HepG2 (cell line): ENCODE data around the gene AGFG1. TPM values are rescaled to one million over a fixed set of nuclear protein-coding genes. Genes with fewer than 3 reads are reported as not detected.

Experiments used
- ATAC-seq: fragments of 200-7000 bp; cut with Tn5 transposase; 3 replicates; pipeline ENCODE4 v1.9.1; 2020; ENCODE audit warnings: mild to moderate bottlenecking, moderate library complexity
- BruUV-seq: library from RNA; stranded (reverse); fragments of 400-500 nt; replicated peaks from 2 replicates; lab custom pipeline; 2021; lab: Mats Ljungman, UMichigan
- CTCF ChIA-PET: fragments of 300-600 bp; formaldehyde crosslinking; extraction: SDS; loops from one replicate; lab custom pipeline; 2021; ENCODE audit warnings: low total read pairs, inconsistent platforms, low intra/inter-chr PET ratio; lab: Yijun Ruan, JAX
- POLR2A ChIA-PET: fragments of 350-600 bp; sonication (Branson Sonifier 250); formaldehyde crosslinking; loops from one replicate; lab custom pipeline; 2020; ENCODE audit warnings: antibody characterized with exemption, inconsistent platforms; lab: Yijun Ruan, JAX
- DNase-seq: peaks from one replicate; pipeline ENCODE4 v3.0.0-alpha.2; 2015; ENCODE audit warnings: low spot score
- FAIRE-seq: peaks from 3 replicates; lab custom pipeline; 2011; peaks lifted over from hg19 to GRCh38; lab: Jason Lieb, UNC
- H2AFZ ChIP-seq: one replicate; pipeline ENCODE4 v1.6.1; 2011; ENCODE audit warnings: low read length, inconsistent platforms
- H3K27ac ChIP-seq: fragments of 300-600 bp; 3 replicates; pipeline ENCODE4 v1.8.0; 2011; ENCODE audit warnings: mixed run types, mild to moderate bottlenecking, mixed read lengths, low read length, inconsistent platforms; ENCODE audit not compliant: insufficient read depth; ENCODE audit errors: extremely low read length
- H3K27me3 ChIP-seq, 2 experiments: fragments of 200-600 bp in 1 of 2; 2 replicates in 1 of 2; 3 replicates in 1 of 2; pipeline versions ENCODE4 v1.6.0 to v1.8.0; 2011; ENCODE audit warnings: low read length in 2 of 2, mild to moderate bottlenecking in 2 of 2, moderate library complexity in 2 of 2, inconsistent platforms in 1 of 2; ENCODE audit not compliant: insufficient read depth in 2 of 2, control insufficient read depth in 1 of 2
- H3K36me3 ChIP-seq, 2 experiments: fragments of 200-600 bp in 1 of 2; replicated peaks in 1 of 2; 2 replicates in 1 of 2; 3 replicates in 1 of 2; pipeline versions ENCODE4 v1.5.1 to v1.8.0; 2011; ENCODE audit warnings: low read length in 2 of 2, inconsistent platforms in 1 of 2; ENCODE audit not compliant: insufficient read depth in 2 of 2, control insufficient read depth in 1 of 2
- H3K4me1 ChIP-seq: 2 replicates; pipeline ENCODE4 v1.5.1; 2012; ENCODE audit warnings: low read length, inconsistent platforms; ENCODE audit not compliant: insufficient read depth
- H3K4me2 ChIP-seq: 2 replicates; pipeline ENCODE4 v1.6.0; 2011; ENCODE audit warnings: low read depth, low read length, inconsistent platforms
- H3K4me3 ChIP-seq, 3 experiments: fragments of 200-600 bp in 1 of 3; sonication (generic), shearing (Covaris generic) in 1 of 3; replicated peaks in 1 of 3; 2 replicates each; pipeline ENCODE4 v1.5.1; 2011 to 2016; ENCODE audit warnings: low read length in 3 of 3, inconsistent platforms in 2 of 3, low read depth in 2 of 3, mild to moderate bottlenecking in 2 of 3, control low read depth in 1 of 3, mixed read lengths in 1 of 3; ENCODE audit not compliant: insufficient read depth in 1 of 3
- H3K79me2 ChIP-seq: one replicate; pipeline ENCODE4 v1.6.1; 2011; ENCODE audit warnings: low read length, inconsistent platforms; ENCODE audit not compliant: insufficient read depth
- H3K9ac ChIP-seq: 2 replicates; pipeline ENCODE4 v1.6.0; 2011; ENCODE audit warnings: mild to moderate bottlenecking, low read depth, low read length, inconsistent platforms; ENCODE audit not compliant: insufficient read depth
- H3K9me3 ChIP-seq: 2 replicates; pipeline ENCODE4 v1.5.1; 2012; ENCODE audit warnings: mild to moderate bottlenecking, low read length
- H4K20me1 ChIP-seq: 2 replicates; pipeline ENCODE4 v1.6.0; 2011; ENCODE audit warnings: inconsistent platforms, mild to moderate bottlenecking, low read length, moderate library complexity; ENCODE audit not compliant: insufficient read depth
- CHD4 ChIP-seq: fragments of 200-600 bp; sonication (generic); IDR thresholded peaks from 2 replicates; pipeline ENCODE4 v1.7.0; 2017; ENCODE audit warnings: mild to moderate bottlenecking, low read length, borderline replicate concordance
- FOXA3 ChIP-seq: IDR thresholded peaks from 2 replicates; pipeline ENCODE4 v1.6.1; 2016; ENCODE audit warnings: missing genetic modification reagents, missing compliant biosample characterization
- LCORL ChIP-seq, 2 experiments: fragments of 450-650 bp in 1 of 2; sonication (generic) in 1 of 2; formaldehyde crosslinking in 1 of 2; IDR thresholded peaks; 2 replicates each; pipeline versions ENCODE4 v1.5.0 to v1.6.1; 2017 to 2020; ENCODE audit warnings: antibody characterized with exemption in 1 of 2, missing genetic modification reagents in 1 of 2
- SOX13 ChIP-seq, 3 experiments: fragments of 450-650 bp in 1 of 3; sonication (generic) in 1 of 3; formaldehyde crosslinking in 1 of 3; IDR thresholded peaks in 2 of 3; conservative IDR thresholded peaks in 1 of 3; 2 replicates each; pipeline versions ENCODE4 v1.5.0 to v1.6.1; 2016 to 2020; ENCODE audit warnings: antibody characterized with exemption in 1 of 3, mild to moderate bottlenecking in 1 of 3, missing compliant biosample characterization in 1 of 3, missing genetic modification reagents in 1 of 3, moderate library complexity in 1 of 3
- WGBS: methylation state at CpG from one replicate; pipeline ENCODE4 v1.1.6; 2017; ENCODE audit warnings: low lambda C conversion rate; 5-methylcytosine and 5-hydroxymethylcytosine counted together
- in situ Hi-C: cut with HindIII; loops from 2 replicates; pipeline ENCODE4 v1.10.0; 2017; ENCODE audit warnings: low pct_unique_long_range_greater_than_20kb; ENCODE audit not compliant: extremely low pct_ligation_motif_present
- intact Hi-C: fragments of 100-400 bp; cut with micrococcal nuclease; formaldehyde crosslinking; loops from one replicate; pipeline ENCODE4 v1.10.0; 2022; ENCODE audit not compliant: unreplicated experiment
- polyA plus RNA-seq, 8 experiments: library from polyadenylated mRNA; depleted of rRNA in 3 of 8; stranded (reverse) in 7 of 8; unstranded in 1 of 8; fragments of >200 nt; fragmentation: Illumina TruSeq in 4 of 8; extraction: Trizol in 4 of 8; gene quantifications; 2 replicates each; pipeline versions ENCODE4 v1.2.1 to v1.2.3, GENCODE V29; 2011 to 2016; ENCODE audit warnings: low read depth in 4 of 8, missing spikeins in 1 of 8, mixed read lengths in 1 of 8; ENCODE audit not compliant: insufficient read depth in 1 of 8
- total RNA-seq, 5 experiments: library from RNA; depleted of rRNA; stranded (reverse); fragments of >200 nt; fragmentation: Illumina TruSeq; extraction: Trizol; gene quantifications; 2 replicates each; pipeline ENCODE4 v1.2.3, GENCODE V29; 2016; ENCODE audit warnings: low read depth in 1 of 5
- TF ChIP-seq, protein P1 (sequence below): IDR thresholded peaks from 2 replicates; pipeline ENCODE4 v1.6.1; 2012; ENCODE audit warnings: low read length, improper control_type of control experiment

AGFG1 gene
- total and polyA plus RNA-seq, 2 of the 13 experiments (the other 11 are each of a cell fraction or from before 2014, with no cell fraction given) = 145 to 168 TPM

DNA sequence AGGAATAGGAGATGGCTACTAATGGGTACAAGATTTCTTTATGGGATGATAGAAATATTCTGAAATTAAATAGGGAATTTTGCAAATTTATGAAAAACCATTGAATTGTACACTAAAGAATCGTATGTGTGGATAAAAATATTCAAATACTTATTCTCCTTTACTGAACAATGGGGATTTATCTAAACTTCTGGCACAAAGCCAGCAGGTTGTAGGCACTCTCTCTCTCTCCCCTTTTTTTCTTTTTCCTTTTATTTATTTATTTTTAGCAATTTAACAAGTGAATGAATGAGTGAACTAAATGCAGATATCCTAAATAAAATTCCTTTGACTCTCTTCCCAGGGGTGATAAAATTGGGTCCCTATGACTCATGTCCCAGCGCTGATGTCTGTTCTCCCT is 104.9 kb downstream of the AGFG1 start:
- no peak overlapping the region for H3K4me2 ChIP-seq
- WGBS = 46% methylated on average over 2 of the region's 2 CpGs
- ATAC-seq = no peak
- POLR2A ChIA-PET = no interaction called here
- 0 out of 2 replicates have a peak, but pooled peaks have one; percentile 49 for TF ChIP-seq LCORL (IDR thresholded peaks at IDR 0.05)
- TF ChIP-seq LCORL (CRISPR knock-in tag; IDR thresholded peaks at IDR 0.05) = no peak
- no peak for TF ChIP-seq CHD4
- FAIRE-seq = no peak
- CTCF ChIA-PET = no interaction called here
- no peaks in the 10 kb centered on the region for H3K27me3 ChIP-seq
- H3K9me3 ChIP-seq = peaks cover under 1% of the 10 kb centered on the region; the same call in 1 of the 2 replicates
- no peaks in the 10 kb centered on the region for H3K79me2 ChIP-seq
- in situ Hi-C loops = no loop called here
- intact Hi-C loops = no loop called here
- H3K4me1 ChIP-seq = peaks cover 16% of the 10 kb centered on the region
- DNase-seq = no peak
- no peak overlapping the region for H3K4me3 ChIP-seq
- no peaks in the 10 kb centered on the region for H3K36me3 ChIP-seq
- no peaks in the 10 kb centered on the region for H4K20me1 ChIP-seq
- no TSS peak for BruUV-seq
- H3K27ac ChIP-seq = no peak overlapping the region
- H3K9ac ChIP-seq = no peak overlapping the region
- no peak overlapping the region for H2AFZ ChIP-seq

DNA sequence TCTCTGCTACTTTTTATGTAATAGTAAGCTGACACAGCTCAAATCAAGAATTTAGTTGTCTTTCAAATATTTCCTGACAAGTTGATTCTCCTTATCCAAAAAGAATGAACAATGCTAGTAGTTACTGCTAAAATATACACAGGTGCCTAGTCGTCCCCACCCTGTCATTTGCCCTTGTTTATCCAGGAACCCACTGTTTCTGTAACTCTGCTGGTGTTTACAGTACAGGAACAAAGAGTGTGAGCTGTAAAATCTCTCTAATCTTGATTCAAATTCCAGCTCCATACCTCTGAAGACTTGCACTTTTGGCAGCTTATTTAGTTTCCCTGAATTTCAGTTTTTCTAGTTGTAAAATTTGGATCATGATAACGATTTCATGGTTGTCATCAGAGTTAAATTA is 105.6 kb downstream of the AGFG1 start:
- WGBS = under 1% methylated on average over 2 of the region's 2 CpGs

More for the DNA sequence above, 105.6 kb downstream of the AGFG1 start:
- peaks cover 16% of the 10 kb centered on the region for H3K4me1 ChIP-seq
- H3K4me3 ChIP-seq = no peak overlapping the region
- H3K79me2 ChIP-seq = no peaks in the 10 kb centered on the region
- no peak overlapping the region for H3K9ac ChIP-seq
- TF ChIP-seq SOX13 (IDR thresholded peaks at IDR 0.05) = no peak
- TF ChIP-seq SOX13 (CRISPR knock-in tag; conservative IDR thresholded peaks at IDR 0.05 in 1 of 2, IDR thresholded peaks at IDR 0.05 in 1 of 2) = 0 out of 4 replicates have a peak, but pooled peaks of 1 of the 2 experiments have one; percentile 34
- TF ChIP-seq FOXA3 (CRISPR knock-in tag) = 0 out of 2 replicates have a peak, but pooled peaks have one; percentile 44
- TF ChIP-seq, protein P1, sequence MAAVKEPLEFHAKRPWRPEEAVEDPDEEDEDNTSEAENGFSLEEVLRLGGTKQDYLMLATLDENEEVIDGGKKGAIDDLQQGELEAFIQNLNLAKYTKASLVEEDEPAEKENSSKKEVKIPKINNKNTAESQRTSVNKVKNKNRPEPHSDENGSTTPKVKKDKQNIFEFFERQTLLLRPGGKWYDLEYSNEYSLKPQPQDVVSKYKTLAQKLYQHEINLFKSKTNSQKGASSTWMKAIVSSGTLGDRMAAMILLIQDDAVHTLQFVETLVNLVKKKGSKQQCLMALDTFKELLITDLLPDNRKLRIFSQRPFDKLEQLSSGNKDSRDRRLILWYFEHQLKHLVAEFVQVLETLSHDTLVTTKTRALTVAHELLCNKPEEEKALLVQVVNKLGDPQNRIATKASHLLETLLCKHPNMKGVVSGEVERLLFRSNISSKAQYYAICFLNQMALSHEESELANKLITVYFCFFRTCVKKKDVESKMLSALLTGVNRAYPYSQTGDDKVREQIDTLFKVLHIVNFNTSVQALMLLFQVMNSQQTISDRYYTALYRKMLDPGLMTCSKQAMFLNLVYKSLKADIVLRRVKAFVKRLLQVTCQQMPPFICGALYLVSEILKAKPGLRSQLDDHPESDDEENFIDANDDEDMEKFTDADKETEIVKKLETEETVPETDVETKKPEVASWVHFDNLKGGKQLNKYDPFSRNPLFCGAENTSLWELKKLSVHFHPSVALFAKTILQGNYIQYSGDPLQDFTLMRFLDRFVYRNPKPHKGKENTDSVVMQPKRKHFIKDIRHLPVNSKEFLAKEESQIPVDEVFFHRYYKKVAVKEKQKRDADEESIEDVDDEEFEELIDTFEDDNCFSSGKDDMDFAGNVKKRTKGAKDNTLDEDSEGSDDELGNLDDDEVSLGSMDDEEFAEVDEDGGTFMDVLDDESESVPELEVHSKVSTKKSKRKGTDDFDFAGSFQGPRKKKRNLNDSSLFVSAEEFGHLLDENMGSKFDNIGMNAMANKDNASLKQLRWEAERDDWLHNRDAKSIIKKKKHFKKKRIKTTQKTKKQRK = no peak
- H4K20me1 ChIP-seq = no peaks in the 10 kb centered on the region
- H3K36me3 ChIP-seq = no peaks in the 10 kb centered on the region
- no peak overlapping the region for H2AFZ ChIP-seq
- POLR2A ChIA-PET = no interaction called here
- BruUV-seq = no TSS peak
- ATAC-seq = peak; percentile 46; the same call in 2 of the 3 replicates
- H3K9me3 ChIP-seq = peaks cover 8% of the 10 kb centered on the region
- CTCF ChIA-PET = no interaction called here
- no peaks in the 10 kb centered on the region for H3K27me3 ChIP-seq
- intact Hi-C loops = no loop called here
- no peak for FAIRE-seq
- DNase-seq = peak; percentile 20
- no peak overlapping the region for H3K27ac ChIP-seq
- peak overlapping the region; percentile 2; the same call in 1 of the 2 replicates for H3K4me2 ChIP-seq
- in situ Hi-C loops = no loop called here
